ENCODE results near the gene TYMP.

Gene TYMP

GRCh38 chr22:50531962-50532674, 2.3 kb upstream of the TYMP start:
- peak overlapping the region; percentile 43 for H3K4me3 ChIP-seq (replicated peaks; ENCODE audit: low read depth, low read length)
- no peak for TF ChIP-seq CTCF (IDR thresholded peaks at IDR 0.05; ENCODE audit: low read depth, low read length, missing control alignments)
- no peak for DNase-seq (ENCODE audit: extremely low read depth, low read depth)

- TF ChIP-seq CTCF (IDR thresholded peaks at IDR 0.05; ENCODE audit: low read depth, low read length, missing control alignments) = no peak
- DNase-seq (ENCODE audit: extremely low read depth, low read depth) = no peak
- H3K4me3 ChIP-seq (replicated peaks; ENCODE audit: low read depth, low read length) = peak overlapping the region; percentile 43
Observed at GRCh38 chr22:50531546-50531961, 1.7 kb upstream of the TYMP start.

- H3K4me3 ChIP-seq (replicated peaks; ENCODE audit: low read depth, low read length) = peak overlapping the region; percentile 43
- no peak for DNase-seq (ENCODE audit: extremely low read depth, low read depth)
- TF ChIP-seq CTCF (IDR thresholded peaks at IDR 0.05; ENCODE audit: low read depth, low read length, missing control alignments) = no peak
Observed at GRCh38 chr22:50530877-50531545, 1.2 kb upstream of the TYMP start.

GRCh38 chr22:50530580-50530876, 716 bp upstream of the TYMP start:
- peak overlapping the region; percentile 43 for H3K4me3 ChIP-seq (replicated peaks; ENCODE audit: low read depth, low read length)
- DNase-seq (ENCODE audit: extremely low read depth, low read depth) = no peak
- TF ChIP-seq CTCF (IDR thresholded peaks at IDR 0.05; ENCODE audit: low read depth, low read length, missing control alignments) = no peak

- no peak for DNase-seq (ENCODE audit: extremely low read depth, low read depth)
- no peak for TF ChIP-seq CTCF (IDR thresholded peaks at IDR 0.05; ENCODE audit: low read depth, low read length, missing control alignments)
- peak overlapping the region; percentile 43 for H3K4me3 ChIP-seq (replicated peaks; ENCODE audit: low read depth, low read length)
Observed at GRCh38 chr22:50529416-50529896, 356 bp downstream of the TYMP start.

- no peak for DNase-seq (ENCODE audit: extremely low read depth, low read depth)
- no peak for TF ChIP-seq CTCF (IDR thresholded peaks at IDR 0.05; ENCODE audit: low read depth, low read length, missing control alignments)
- H3K4me3 ChIP-seq (replicated peaks; ENCODE audit: low read depth, low read length) = peak overlapping the region; percentile 43
Observed at GRCh38 chr22:50528682-50529415, 963 bp downstream of the TYMP start.

All from HFF-Myc (cell line).